HCT116 (cell line): Measurements from ENCODE around the gene DNAJC1. TPM values are rescaled to one million over a fixed set of nuclear protein-coding genes. Genes with fewer than 3 reads are reported as not detected.

Experiments
- ATAC-seq: fragments of 200-7000 bp; cut with Tn5 transposase; 2 replicates; pipeline ENCODE4 v1.9.1; 2020; ENCODE audit warnings: mild to moderate bottlenecking, moderate library complexity
- BruUV-seq: library from RNA; stranded (reverse); fragments of 400-500 nt; replicated peaks from 2 replicates; lab custom pipeline; 2021; lab: Mats Ljungman, UMichigan
- CTCF ChIA-PET: fragments of 300-600 bp; sonication (Branson Sonifier 250); formaldehyde crosslinking; loops from one replicate; lab custom pipeline; 2021; ENCODE audit warnings: antibody characterized with exemption; lab: Charles Lee
- POLR2A ChIA-PET: fragments of 300-600, 350-600 bp; sonication (Branson Sonifier 250); formaldehyde crosslinking; loops from one replicate; lab custom pipeline; 2021; ENCODE audit warnings: antibody characterized with exemption; lab: Charles Lee
- RAD21 ChIA-PET, 2 experiments: fragments of 300-600 bp; sonication (Branson Sonifier 250); formaldehyde crosslinking; loops; one replicate each; lab custom pipeline; 2023; ENCODE audit warnings: low total read pairs in 2 of 2; ENCODE audit not compliant: uncharacterized antibody in 2 of 2, unreplicated experiment in 2 of 2, low non-redundant PET in 1 of 2; lab: Charles Lee
- DNase-seq: peaks from one replicate; pipeline ENCODE4 v3.0.0-alpha.2; 2010; ENCODE audit warnings: low read depth, low spot score
- H2AFZ ChIP-seq: fragments of 200-600 bp; shearing (Covaris generic), sonication (generic); 2 replicates; pipeline ENCODE4 v1.6.1; 2017; ENCODE audit warnings: low read depth, mixed run types, mixed read lengths, antibody characterized with exemption, low read length; ENCODE audit not compliant: poor library complexity, severe bottlenecking
- H3K27ac ChIP-seq: 2 replicates; pipeline ENCODE4 v1.5.1; 2012; ENCODE audit warnings: low read depth, low read length
- H3K27me3 ChIP-seq: fragments of 200-600 bp; sonication (generic); 2 replicates; pipeline ENCODE4 v1.6.1; 2016; ENCODE audit warnings: mixed run types, low read length, mixed read lengths; ENCODE audit not compliant: insufficient read depth
- H3K36me3 ChIP-seq, 2 experiments: fragments of 200-500 bp in 1 of 2; fragments of 200-600 bp in 1 of 2; sonication (Bioruptor generic) in 1 of 2; sonication (generic) in 1 of 2; 2 replicates each; pipeline versions ENCODE4 v1.5.1 to v1.6.1; 2014 to 2016; ENCODE audit warnings: low read length in 2 of 2, inconsistent platforms in 1 of 2, mixed read lengths in 1 of 2, mixed run types in 1 of 2; ENCODE audit not compliant: insufficient read depth in 2 of 2, control insufficient read depth in 1 of 2
- H3K4me1 ChIP-seq, 2 experiments: fragments of 200-600 bp in 1 of 2; sonication (generic) in 1 of 2; 2 replicates each; pipeline versions ENCODE4 v1.5.1 to v1.6.1; 2012 to 2017; ENCODE audit warnings: low read length in 2 of 2, inconsistent platforms in 1 of 2, mild to moderate bottlenecking in 1 of 2, mixed read lengths in 1 of 2, mixed run types in 1 of 2, moderate library complexity in 1 of 2; ENCODE audit not compliant: insufficient read depth in 2 of 2, control insufficient read depth in 1 of 2
- H3K4me2 ChIP-seq: fragments of 200-600 bp; sonication (generic); 2 replicates; pipeline ENCODE4 v1.6.1; 2017; ENCODE audit warnings: mixed run types, low read length, mixed read lengths
- H3K4me3 ChIP-seq, 2 experiments: fragments of 200-600 bp in 1 of 2; sonication (generic) in 1 of 2; replicated peaks in 1 of 2; 2 replicates each; pipeline ENCODE4 v1.5.1; 2011 to 2016; ENCODE audit warnings: low read length in 2 of 2, control low read depth in 1 of 2, low read depth in 1 of 2, mild to moderate bottlenecking in 1 of 2, mixed read lengths in 1 of 2, mixed run types in 1 of 2
- H3K79me2 ChIP-seq: fragments of 200-600 bp; sonication (generic); 2 replicates; pipeline ENCODE4 v1.6.1; 2017; ENCODE audit warnings: mild to moderate bottlenecking, mixed run types, low read length, moderate library complexity, mixed read lengths; ENCODE audit not compliant: insufficient read depth
- H3K9ac ChIP-seq: fragments of 200-600 bp; sonication (generic); 2 replicates; pipeline ENCODE4 v1.6.1; 2016; ENCODE audit warnings: low read length, mixed read lengths
- H3K9me2 ChIP-seq: fragments of 200-600 bp; sonication (generic), shearing (Covaris generic); 2 replicates; pipeline ENCODE4 v1.6.1; 2017; ENCODE audit warnings: mixed run types, mild to moderate bottlenecking, moderate library complexity; ENCODE audit not compliant: insufficient read depth
- H3K9me3 ChIP-seq, 2 experiments: fragments of 200-500 bp in 1 of 2; fragments of 200-600 bp in 1 of 2; sonication (Bioruptor generic) in 1 of 2; sonication (generic) in 1 of 2; 2 replicates each; pipeline ENCODE4 v1.6.1; 2014 to 2017; ENCODE audit warnings: low read length in 2 of 2, mixed read lengths in 2 of 2, inconsistent platforms in 1 of 2, low read depth in 1 of 2, mild to moderate bottlenecking in 1 of 2, mixed run types in 1 of 2, moderate library complexity in 1 of 2; ENCODE audit not compliant: control insufficient read depth in 1 of 2, insufficient read depth in 1 of 2
- H4K20me1 ChIP-seq: fragments of 200-600 bp; sonication (generic), shearing (Covaris generic); 2 replicates; pipeline ENCODE4 v1.6.1; 2017; ENCODE audit warnings: mixed run types, mild to moderate bottlenecking, moderate library complexity; ENCODE audit not compliant: insufficient read depth
- CTCF ChIP-seq, 3 experiments: fragments of 200-600 bp in 1 of 3; sonication (generic) in 1 of 3; IDR thresholded peaks in 2 of 3; conservative IDR thresholded peaks in 1 of 3; 2 replicates each; pipeline ENCODE4 v1.5.1; 2012 to 2017; ENCODE audit warnings: low read depth in 2 of 3, low read length in 2 of 3, antibody characterized with exemption in 1 of 3, borderline replicate concordance in 1 of 3, control low read depth in 1 of 3, mild to moderate bottlenecking in 1 of 3, mixed read lengths in 1 of 3, mixed run types in 1 of 3, moderate library complexity in 1 of 3; ENCODE audit not compliant: insufficient read depth in 1 of 3
- EGR1 ChIP-seq: IDR thresholded peaks from 2 replicates; pipeline ENCODE4 v1.6.1; 2012; ENCODE audit warnings: low read depth
- TCF7L2 ChIP-seq: IDR thresholded peaks from 2 replicates; pipeline ENCODE4 v1.7.0; 2011; ENCODE audit warnings: borderline replicate concordance, inconsistent platforms; ENCODE audit not compliant: insufficient read depth, insufficient read length; ENCODE audit errors: extremely low read depth
- intact Hi-C: fragments of 100-400 bp; cut with micrococcal nuclease; formaldehyde crosslinking; loops from 2 replicates; pipeline ENCODE4 v1.10.0; 2022
- total RNA-seq: library from RNA; stranded (reverse); gene quantifications from one replicate; pipeline ENCODE4 v1.2.1, GENCODE V29; 2021; ENCODE audit not compliant: unreplicated experiment

Gene DNAJC1
- total RNA-seq, 1 experiment from 2014 or later = 17.9 TPM

GRCh38 chr10:21810582-21811244, 192.8 kb downstream of the DNAJC1 start:
- H2AFZ ChIP-seq = no peak overlapping the region

More at GRCh38 chr10:21810582-21811244, 192.8 kb downstream of the DNAJC1 start:
- Histone ChIP-seq H4K20me1 (no peaks in the 10 kb centered on the region), H3K27me3 (no peaks in the 10 kb centered on the region), H3K4me3 (no peak overlapping the region), H3K36me3 (no peaks in the 10 kb centered on the region), H3K9ac (no peak overlapping the region), H3K9me2 (no peaks in the 10 kb centered on the region), H3K27ac (no peak overlapping the region), H3K4me2 (no peak overlapping the region), H3K4me1 (peaks cover 0 to 7% of the 10 kb centered on the region in 2 experiments; a peak in 2 of 4 replicates), H3K9me3 (no peaks in the 10 kb centered on the region), H3K79me2 (no peaks in the 10 kb centered on the region)
- DNase-seq (no peak), ATAC-seq (no peak)
- RAD21 ChIA-PET = no interaction called here
- intact Hi-C loops = no loop called here
- POLR2A ChIA-PET = no interaction called here
- CTCF ChIA-PET = no interaction called here
- no TSS peak for BruUV-seq
- TF ChIP-seq TCF7L2 (no peak), EGR1 (no peak), CTCF (IDR thresholded peaks at IDR 0.05 in 2 of 3, conservative IDR thresholded peaks at IDR 0.05 in 1 of 3; ENCODE audit: borderline replicate concordance in 1 of 3, insufficient read depth in 1 of 3, low read depth in 2 of 3, low read length in 2 of 3) (peak in 1 of 3 experiments; percentile 30; a peak in 2 of 6 replicates)
